GM21528 (cell line): Measurements from ENCODE around the gene METTL13.
"Not testable (repeated sequence)": the region's sequence is repeated elsewhere in the genome, so short reads cannot be mapped to it uniquely, and the experiment has no call there.

ENCODE experiments used
- ATAC-seq: cut with Tn5 transposase; IDR thresholded peaks from one replicate; pipeline ENCODE4 v1.9.1; 2021; ENCODE audit warnings: mild to moderate bottlenecking, moderate library complexity; ENCODE audit not compliant: unreplicated experiment, low FRiP score

The METTL13 gene

GRCh38 chr1:171769171-171769570 lies 12.3 kb upstream of the METTL13 start:
- no peak for ATAC-seq

GRCh38 chr1:171769754-171770153 lies 11.7 kb upstream of the METTL13 start:
- no peak for ATAC-seq

- ATAC-seq, result no peak
These were observed 9.1 kb upstream of the METTL13 start for GRCh38 chr1:171772312-171772711.

GRCh38 chr1:171780583-171781175 lies 781 bp upstream of the METTL13 start:
- no peak for ATAC-seq

- no peak for ATAC-seq
These were observed 2.5 kb downstream of the METTL13 start for GRCh38 chr1:171783816-171784530.

GRCh38 chr1:171784784-171785183 lies 3.3 kb downstream of the METTL13 start:
- peak; percentile 17 for ATAC-seq

- no peak for ATAC-seq
These were observed 4.3 kb downstream of the METTL13 start for GRCh38 chr1:171785766-171786165.

- ATAC-seq, result no peak
These were observed 5.1 kb downstream of the METTL13 start for GRCh38 chr1:171786534-171786933.

- ATAC-seq, result no peak
These were observed 6.4 kb downstream of the METTL13 start for GRCh38 chr1:171787686-171788480.

- no peak for ATAC-seq
These were observed 7.2 kb downstream of the METTL13 start for GRCh38 chr1:171788696-171789095.

GRCh38 chr1:171790318-171790717 lies 8.9 kb downstream of the METTL13 start:
- ATAC-seq, result no peak

- no peak for ATAC-seq
These were observed 11.4 kb downstream of the METTL13 start for GRCh38 chr1:171792656-171793369.

GRCh38 chr1:171793636-171794035 lies 12.2 kb downstream of the METTL13 start:
- ATAC-seq, result no peak

GRCh38 chr1:171794085-171794484 lies 12.6 kb downstream of the METTL13 start:
- no peak for ATAC-seq

GRCh38 chr1:171796592-171796991 lies 15.1 kb downstream of the METTL13 start:
- ATAC-seq, result no peak

GRCh38 chr1:171798311-171798710 lies 16.9 kb downstream of the METTL13 start:
- no peak for ATAC-seq

- no peak for ATAC-seq
These were observed 17.3 kb downstream of the METTL13 start for GRCh38 chr1:171798765-171799164.

- no peak for ATAC-seq
These were observed 17.7 kb downstream of the METTL13 start for GRCh38 chr1:171799166-171799565.

- not testable (repeated sequence) for ATAC-seq
These were observed 18.2 kb downstream of the METTL13 start for GRCh38 chr1:171799698-171800097.

- ATAC-seq, result no peak
These were observed 18.9 kb downstream of the METTL13 start for GRCh38 chr1:171800342-171800741.

- ATAC-seq, result no peak
These were observed 19.4 kb downstream of the METTL13 start for GRCh38 chr1:171800851-171801250.
